GM12878 (cell line): ENCODE measurements around the gene MALSU1. TPM values are rescaled to one million over a fixed set of nuclear protein-coding genes. Genes with fewer than 3 reads are reported as not detected.

ENCODE experiments used
- ATAC-seq: fragments of 200-7000 bp; cut with Tn5 transposase; 3 replicates; pipeline ENCODE4 v1.9.1; 2020; ENCODE audit warnings: mild to moderate bottlenecking, moderate library complexity
- BruUV-seq: library from RNA; stranded (reverse); fragments of 400-500 nt; replicated peaks from 2 replicates; lab custom pipeline; 2021; lab: Mats Ljungman, UMichigan
- CTCF ChIA-PET: fragments of 300-600 bp; sonication (Branson Sonifier 250); formaldehyde crosslinking; extraction: SDS; loops from one replicate; lab custom pipeline; 2021; ENCODE audit warnings: inconsistent platforms; lab: Yijun Ruan, JAX
- POLR2A ChIA-PET: fragments of 350-600 bp; formaldehyde crosslinking; extraction: SDS; loops from one replicate; lab custom pipeline; 2021; ENCODE audit warnings: inconsistent platforms; lab: Charles Lee
- RAD21 ChIA-PET: fragments of 300-600 bp; sonication (Branson Sonifier 250); formaldehyde crosslinking; loops from one replicate; lab custom pipeline; 2023; ENCODE audit warnings: antibody characterized with exemption; ENCODE audit not compliant: unreplicated experiment; lab: Charles Lee
- SMC1A ChIA-PET: fragments of 300-600 bp; sonication (Branson Sonifier 250); formaldehyde crosslinking; loops from one replicate; lab custom pipeline; 2023; ENCODE audit not compliant: unreplicated experiment, uncharacterized antibody; lab: Charles Lee
- DNase-seq: peaks from one replicate; pipeline ENCODE4 v3.0.0-alpha.2; 2011; ENCODE audit warnings: low read depth, low spot score
- FAIRE-seq: peaks from 3 replicates; lab custom pipeline; 2011; peaks lifted over from hg19 to GRCh38; lab: Jason Lieb, UNC
- H2AFZ ChIP-seq: 2 replicates; pipeline ENCODE4 v1.6.0; 2011; ENCODE audit warnings: low read depth, low read length, control low read depth; ENCODE audit not compliant: control insufficient read depth
- H3K27ac ChIP-seq: 2 replicates; pipeline ENCODE4 v1.5.1; 2011; ENCODE audit warnings: control low read depth; ENCODE audit not compliant: control insufficient read depth, insufficient read depth
- H3K27me3 ChIP-seq, 2 experiments: replicated peaks in 1 of 2; 2 replicates each; pipeline versions ENCODE4 v1.6.0 to v1.6.1; 2011; ENCODE audit warnings: low read length in 1 of 2; ENCODE audit not compliant: control insufficient read depth in 2 of 2, insufficient read depth in 2 of 2
- H3K36me3 ChIP-seq, 2 experiments: 2 replicates each; pipeline ENCODE4 v1.5.1; 2011; ENCODE audit warnings: low read length in 1 of 2; ENCODE audit not compliant: control insufficient read depth in 2 of 2, insufficient read depth in 2 of 2
- H3K4me1 ChIP-seq: 2 replicates; pipeline ENCODE4 v1.6.1; 2011; ENCODE audit warnings: mild to moderate bottlenecking, low read length, moderate library complexity, mixed read lengths; ENCODE audit not compliant: control insufficient read depth, insufficient read depth
- H3K4me2 ChIP-seq: 2 replicates; pipeline ENCODE4 v1.6.0; 2011; ENCODE audit warnings: control low read depth; ENCODE audit not compliant: control insufficient read depth, insufficient read depth
- H3K4me3 ChIP-seq: fragments of 200-600 bp; sonication (generic); 2 replicates; pipeline ENCODE4 v1.5.1; 2016
- H3K79me2 ChIP-seq: 2 replicates; pipeline ENCODE4 v1.6.0; 2011; ENCODE audit warnings: low read length; ENCODE audit not compliant: control insufficient read depth, insufficient read depth
- H3K9ac ChIP-seq: 2 replicates; pipeline ENCODE4 v1.8.0; 2011; ENCODE audit warnings: low read length, control low read depth, mixed read lengths; ENCODE audit not compliant: control insufficient read depth, insufficient read depth
- H3K9me3 ChIP-seq: replicated peaks from 3 replicates; pipeline ENCODE4 v1.5.1; 2011; ENCODE audit warnings: mild to moderate bottlenecking, low read length; ENCODE audit not compliant: control insufficient read depth, insufficient read depth
- H4K20me1 ChIP-seq: 2 replicates; pipeline ENCODE4 v1.6.0; 2011; ENCODE audit not compliant: control insufficient read depth, insufficient read depth
- BACH1 ChIP-seq: fragments of 450-650 bp; IDR thresholded peaks from 2 replicates; pipeline ENCODE4 v1.6.1; 2017; ENCODE audit warnings: mild to moderate bottlenecking, borderline replicate concordance
- CBX5 ChIP-seq: sonication (generic); IDR thresholded peaks from 2 replicates; pipeline ENCODE4 v1.6.1; 2016; ENCODE audit warnings: low read depth, moderate library complexity, mild to moderate bottlenecking, inconsistent platforms
- CEBPB ChIP-seq, 2 experiments: fragments of 150-350 bp in 1 of 2; IDR thresholded peaks; 2 replicates each; pipeline ENCODE4 v1.6.1; 2012 to 2014; ENCODE audit warnings: low read depth in 2 of 2, low read length in 2 of 2, borderline replicate concordance in 1 of 2, inconsistent platforms in 1 of 2
- CHD4 ChIP-seq: fragments of 200-600 bp; sonication (generic); IDR thresholded peaks from 2 replicates; pipeline ENCODE4 v1.6.1; 2016; ENCODE audit warnings: mild to moderate bottlenecking
- EGR1 ChIP-seq, 2 experiments: IDR thresholded peaks; 1 replicate in 1 of 2; 2 replicates in 1 of 2; pipeline ENCODE4 v1.6.1; 2011 to 2012; ENCODE audit warnings: low read depth in 2 of 2, low read length in 2 of 2, borderline replicate concordance in 1 of 2, mild to moderate bottlenecking in 1 of 2, moderate library complexity in 1 of 2
- FOS ChIP-seq: IDR thresholded peaks from 3 replicates; pipeline ENCODE4 v1.6.1; 2011; ENCODE audit warnings: borderline replicate concordance; ENCODE audit not compliant: insufficient read length; ENCODE audit errors: extremely low read depth
- FOXM1 ChIP-seq: IDR thresholded peaks from 2 replicates; pipeline ENCODE4 v1.6.1; 2012; ENCODE audit warnings: low read depth, mild to moderate bottlenecking, inconsistent platforms, low read length, moderate library complexity
- MTA3 ChIP-seq: IDR thresholded peaks from 2 replicates; pipeline ENCODE4 v1.6.1; 2012; ENCODE audit warnings: low read length, inconsistent platforms, borderline replicate concordance
- SPI1 ChIP-seq: IDR thresholded peaks from 2 replicates; pipeline ENCODE4 v1.6.1; 2011; ENCODE audit warnings: low read depth, mild to moderate bottlenecking, low read length, moderate library complexity, borderline replicate concordance; ENCODE audit not compliant: insufficient read depth
- SUZ12 ChIP-seq: fragments of 200-600 bp; sonication (generic); IDR thresholded peaks from one replicate; pipeline ENCODE4 v1.6.1; 2018; ENCODE audit warnings: antibody characterized with exemption, mild to moderate bottlenecking; ENCODE audit not compliant: unreplicated experiment
- ZBED1 ChIP-seq: IDR thresholded peaks from 2 replicates; pipeline ENCODE4 v1.6.1; 2016; ENCODE audit warnings: borderline replicate concordance
- WGBS: methylation state at CpG from one replicate; pipeline ENCODE4 v1.1.6; 2016; ENCODE audit warnings: low lambda C conversion rate; ENCODE audit not compliant: insufficient replicate concordance, insufficient coverage; ENCODE audit errors: missing lambda C conversion rate; 5-methylcytosine and 5-hydroxymethylcytosine counted together
- in situ Hi-C: fragments of 300-500 bp; cut with MboI; formaldehyde crosslinking; loops from 9 replicates; pipeline ENCODE4 v1.14.3; 2018; ENCODE audit warnings: mixed read lengths
- intact Hi-C: fragments of 100-400 bp; cut with micrococcal nuclease; formaldehyde crosslinking; loops from one replicate; pipeline ENCODE4 v1.14.2; 2022; ENCODE audit not compliant: unreplicated experiment
- polyA plus RNA-seq, 11 experiments: library from polyadenylated mRNA; depleted of rRNA in 4 of 11; unstranded in 6 of 11; stranded (reverse) in 5 of 11; fragments of >200 nt; fragmentation: Nextera tagmentation in 4 of 11; fragmentation: Illumina TruSeq in 1 of 11; extraction: Ambion mirVana in 4 of 11; extraction: Trizol in 1 of 11; gene quantifications; 1 replicate in 1 of 11; 2 replicates in 10 of 11; pipeline versions ENCODE4 v1.2.1 to v1.2.3, GENCODE V29; 2011 to 2016; ENCODE audit warnings: inconsistent platforms in 2 of 11, missing spikeins in 2 of 11, low read depth in 1 of 11
- total RNA-seq, 4 experiments: library from RNA; depleted of rRNA in 3 of 4; stranded (reverse); fragments of >200 nt in 3 of 4; fragmentation: Illumina TruSeq in 1 of 4; extraction: Trizol in 1 of 4; gene quantifications; 2 replicates each; pipeline versions ENCODE4 v1.2.1 to v1.2.3, GENCODE V29; 2013 to 2021
- TF ChIP-seq, protein P1 (sequence below): IDR thresholded peaks from 2 replicates; pipeline ENCODE4 v1.6.1; 2012; ENCODE audit warnings: low read depth, low read length, improper control_type of control experiment
- TF ChIP-seq, protein P2 (sequence below): fragments of 450-650 bp; formaldehyde crosslinking; IDR thresholded peaks from 2 replicates; pipeline ENCODE4 v1.4.0; 2020; ENCODE audit warnings: mild to moderate bottlenecking, moderate library complexity
- TF ChIP-seq, protein P3 (sequence below): IDR thresholded peaks from 2 replicates; pipeline ENCODE4 v1.6.1; 2012; ENCODE audit warnings: low read depth, low read length, improper control_type of control experiment

MALSU1 gene
- total and polyA plus RNA-seq, 10 of the 15 experiments (the other 5 are each of a cell fraction or from before 2014, with no cell fraction given) = 8.5 to 159 (median 73.7) TPM

DNA sequence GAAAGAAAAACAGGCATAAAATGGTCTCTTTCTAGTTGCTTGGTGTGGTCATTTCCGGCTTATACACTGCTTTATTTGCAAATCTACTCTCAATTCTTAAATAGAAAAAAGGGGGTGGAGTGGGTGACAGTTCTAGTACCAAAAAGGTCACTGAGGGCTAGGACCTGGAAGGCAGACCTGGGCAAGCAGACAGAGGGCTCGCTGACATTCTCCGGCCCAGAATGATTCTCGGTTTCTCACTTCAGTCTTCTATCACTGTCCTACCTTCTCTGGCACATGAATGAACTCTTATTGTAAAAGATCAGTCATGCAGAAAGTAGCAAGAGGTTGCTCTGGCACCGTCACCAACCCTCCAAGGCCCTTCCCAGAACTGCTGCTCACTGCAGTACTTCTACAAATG is 54.0 kb downstream of the MALSU1 start (continued):
- TF ChIP-seq, protein P1, sequence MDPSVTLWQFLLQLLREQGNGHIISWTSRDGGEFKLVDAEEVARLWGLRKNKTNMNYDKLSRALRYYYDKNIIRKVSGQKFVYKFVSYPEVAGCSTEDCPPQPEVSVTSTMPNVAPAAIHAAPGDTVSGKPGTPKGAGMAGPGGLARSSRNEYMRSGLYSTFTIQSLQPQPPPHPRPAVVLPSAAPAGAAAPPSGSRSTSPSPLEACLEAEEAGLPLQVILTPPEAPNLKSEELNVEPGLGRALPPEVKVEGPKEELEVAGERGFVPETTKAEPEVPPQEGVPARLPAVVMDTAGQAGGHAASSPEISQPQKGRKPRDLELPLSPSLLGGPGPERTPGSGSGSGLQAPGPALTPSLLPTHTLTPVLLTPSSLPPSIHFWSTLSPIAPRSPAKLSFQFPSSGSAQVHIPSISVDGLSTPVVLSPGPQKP = no peak
- TF ChIP-seq SPI1 (no peak), MTA3 (no peak), EGR1 (IDR thresholded peaks at IDR 0.05; ENCODE audit: borderline replicate concordance in 1 of 2, low read depth in 2 of 2, low read length in 2 of 2) (0 out of 3 replicates have a peak, but pooled peaks of 1 of the 2 experiments have one; percentile 20), CEBPB (IDR thresholded peaks at IDR 0.05; ENCODE audit: borderline replicate concordance in 1 of 2, low read depth in 2 of 2, low read length in 2 of 2) (no peak), FOXM1 (no peak)

DNA sequence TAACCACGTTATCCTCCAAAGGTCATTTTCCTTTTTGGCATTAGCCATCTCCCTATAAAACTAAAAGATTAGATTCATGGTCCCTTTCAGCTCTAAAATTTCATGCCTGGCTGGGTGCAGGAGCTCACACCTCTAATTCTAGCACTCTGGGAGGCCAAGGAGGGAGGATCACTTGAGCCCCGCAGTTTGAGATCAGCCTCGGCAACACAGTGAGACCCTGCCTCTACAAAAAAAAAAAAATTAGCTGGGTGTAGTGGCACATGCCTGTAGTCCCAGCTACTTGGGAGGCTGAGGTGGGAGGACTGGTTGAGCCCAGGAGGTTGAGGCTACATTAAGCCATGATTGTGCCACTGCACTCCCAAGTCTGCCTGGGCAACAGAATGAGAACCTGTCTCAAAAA is 57.0 kb downstream of the MALSU1 start:
- Histone ChIP-seq H3K4me3 (no peak overlapping the region), H3K79me2 (peaks cover 9% of the 10 kb centered on the region), H3K36me3 (peaks cover 0 to 10% of the 10 kb centered on the region in 2 experiments; a peak in 3 of 4 replicates), H3K9ac (no peak overlapping the region), H2AFZ (no peak overlapping the region), H3K27me3 (no peaks in the 10 kb centered on the region), H3K4me1 (peaks cover 37% of the 10 kb centered on the region), H4K20me1 (no peaks in the 10 kb centered on the region), H3K27ac (no peak overlapping the region), H3K9me3 (peaks cover 3% of the 10 kb centered on the region; the same call in 2 of the 3 replicates), H3K4me2 (no peak overlapping the region)
- RAD21 ChIA-PET = interaction anchor here (1.0 to 1.9 kb wide), 3 partner anchors 69 to 191 kb away, joined by 3 to 9 read pairs (median 3); no protein-coding TSS in a partner anchor
- TF ChIP-seq ZBED1 (no peak), CBX5 (no peak), FOS (no peak), CHD4 (no peak), SUZ12 (no peak), BACH1 (no peak)
- TF ChIP-seq, protein P2, sequence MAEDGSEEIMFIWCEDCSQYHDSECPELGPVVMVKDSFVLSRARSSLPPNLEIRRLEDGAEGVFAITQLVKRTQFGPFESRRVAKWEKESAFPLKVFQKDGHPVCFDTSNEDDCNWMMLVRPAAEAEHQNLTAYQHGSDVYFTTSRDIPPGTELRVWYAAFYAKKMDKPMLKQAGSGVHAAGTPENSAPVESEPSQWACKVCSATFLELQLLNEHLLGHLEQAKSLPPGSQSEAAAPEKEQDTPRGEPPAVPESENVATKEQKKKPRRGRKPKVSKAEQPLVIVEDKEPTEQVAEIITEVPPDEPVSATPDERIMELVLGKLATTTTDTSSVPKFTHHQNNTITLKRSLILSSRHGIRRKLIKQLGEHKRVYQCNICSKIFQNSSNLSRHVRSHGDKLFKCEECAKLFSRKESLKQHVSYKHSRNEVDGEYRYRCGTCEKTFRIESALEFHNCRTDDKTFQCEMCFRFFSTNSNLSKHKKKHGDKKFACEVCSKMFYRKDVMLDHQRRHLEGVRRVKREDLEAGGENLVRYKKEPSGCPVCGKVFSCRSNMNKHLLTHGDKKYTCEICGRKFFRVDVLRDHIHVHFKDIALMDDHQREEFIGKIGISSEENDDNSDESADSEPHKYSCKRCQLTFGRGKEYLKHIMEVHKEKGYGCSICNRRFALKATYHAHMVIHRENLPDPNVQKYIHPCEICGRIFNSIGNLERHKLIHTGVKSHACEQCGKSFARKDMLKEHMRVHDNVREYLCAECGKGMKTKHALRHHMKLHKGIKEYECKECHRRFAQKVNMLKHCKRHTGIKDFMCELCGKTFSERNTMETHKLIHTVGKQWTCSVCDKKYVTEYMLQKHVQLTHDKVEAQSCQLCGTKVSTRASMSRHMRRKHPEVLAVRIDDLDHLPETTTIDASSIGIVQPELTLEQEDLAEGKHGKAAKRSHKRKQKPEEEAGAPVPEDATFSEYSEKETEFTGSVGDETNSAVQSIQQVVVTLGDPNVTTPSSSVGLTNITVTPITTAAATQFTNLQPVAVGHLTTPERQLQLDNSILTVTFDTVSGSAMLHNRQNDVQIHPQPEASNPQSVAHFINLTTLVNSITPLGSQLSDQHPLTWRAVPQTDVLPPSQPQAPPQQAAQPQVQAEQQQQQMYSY = no peak
- TF ChIP-seq, protein P3, sequence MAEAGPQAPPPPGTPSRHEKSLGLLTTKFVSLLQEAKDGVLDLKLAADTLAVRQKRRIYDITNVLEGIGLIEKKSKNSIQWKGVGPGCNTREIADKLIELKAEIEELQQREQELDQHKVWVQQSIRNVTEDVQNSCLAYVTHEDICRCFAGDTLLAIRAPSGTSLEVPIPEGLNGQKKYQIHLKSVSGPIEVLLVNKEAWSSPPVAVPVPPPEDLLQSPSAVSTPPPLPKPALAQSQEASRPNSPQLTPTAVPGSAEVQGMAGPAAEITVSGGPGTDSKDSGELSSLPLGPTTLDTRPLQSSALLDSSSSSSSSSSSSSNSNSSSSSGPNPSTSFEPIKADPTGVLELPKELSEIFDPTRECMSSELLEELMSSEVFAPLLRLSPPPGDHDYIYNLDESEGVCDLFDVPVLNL = no peak
- BruUV-seq = no TSS peak
- intact Hi-C loops (loop anchor here (2.0 to 5.0 kb wide), 2 partner anchors 116 to 189 kb away; partner anchors contain the start of gene IGF2BP3), in situ Hi-C loops (no loop called here)
- CTCF ChIA-PET = interaction anchor here (0.8 to 2.3 kb wide), 12 partner anchors 10 to 191 kb away, joined by 3 to 7 read pairs (median 4); no protein-coding TSS in a partner anchor
- SMC1A ChIA-PET = interaction anchor here (0.6 to 1.9 kb wide), 7 partner anchors 9 to 154 kb away, joined by 3 to 12 read pairs (median 4); no protein-coding TSS in a partner anchor
- ATAC-seq = no peak
- WGBS = 63% methylated on average over 3 of the region's 3 CpGs
- POLR2A ChIA-PET = interaction anchor here (0.6 to 1.4 kb wide), 5 partner anchors 10 to 366 kb away, joined by 3 to 4 read pairs (median 3); no protein-coding TSS in a partner anchor
- no peak for FAIRE-seq
- no peak for DNase-seq
